Fibroblast of lung (primary cell): ENCODE results near the gene ACP6. TPM values are rescaled to one million over a fixed set of nuclear protein-coding genes. Genes with fewer than 3 reads are reported as not detected.
A peak's percentile ranks its signal among the peaks of the same experiment; 100 is the strongest.
"Not testable (repeated sequence)": the region's sequence is repeated elsewhere in the genome, so short reads cannot be mapped to it uniquely, and the experiment has no call there.

ENCODE experiments used
- DNase-seq, 2 donors: peaks; one replicate each; pipeline versions ENCODE4 v3.0.0 to v3.0.0-alpha.2; 2010; ENCODE audit warnings: low read depth in 2 of 2
- H2AFZ ChIP-seq: 2 replicates; pipeline ENCODE4 v1.5.1; 2012; ENCODE audit warnings: low read length, control low read depth, inconsistent platforms
- H3K27ac ChIP-seq: 2 replicates; pipeline ENCODE4 v1.5.1; 2011; ENCODE audit warnings: low read length, control low read depth; ENCODE audit not compliant: insufficient read depth
- H3K27me3 ChIP-seq: 2 replicates; pipeline ENCODE4 v1.5.1; 2011; ENCODE audit warnings: mild to moderate bottlenecking, low read length; ENCODE audit not compliant: control insufficient read depth, insufficient read depth
- H3K36me3 ChIP-seq: 2 replicates; pipeline ENCODE4 v1.5.1; 2011; ENCODE audit warnings: low read length; ENCODE audit not compliant: control insufficient read depth, insufficient read depth
- H3K4me1 ChIP-seq: 2 replicates; pipeline ENCODE4 v1.5.1; 2011; ENCODE audit warnings: low read length; ENCODE audit not compliant: control insufficient read depth, insufficient read depth; ENCODE audit errors: extremely low read depth
- H3K4me2 ChIP-seq: 2 replicates; pipeline ENCODE4 v1.5.1; 2011; ENCODE audit warnings: low read length, control low read depth; ENCODE audit not compliant: insufficient read depth; ENCODE audit errors: extremely low read depth
- H3K4me3 ChIP-seq, 4 experiments: fragments of 200-600 bp in 1 of 4; sonication (generic) in 1 of 4; replicated peaks in 1 of 4; 2 replicates each; pipeline ENCODE4 v1.5.1; 2011 to 2016; ENCODE audit warnings: low read length in 4 of 4, low read depth in 3 of 4, mild to moderate bottlenecking in 3 of 4, control low read depth in 2 of 4, inconsistent platforms in 1 of 4, mixed read lengths in 1 of 4; ENCODE audit not compliant: insufficient read depth in 1 of 4; ENCODE audit errors: control extremely low read depth in 1 of 4
- H3K79me2 ChIP-seq: 2 replicates; pipeline ENCODE4 v1.5.1; 2012; ENCODE audit warnings: mild to moderate bottlenecking, low read length, inconsistent platforms; ENCODE audit not compliant: control insufficient read depth, insufficient read depth
- H3K9ac ChIP-seq: 2 replicates; pipeline ENCODE4 v1.5.1; 2011; ENCODE audit warnings: mild to moderate bottlenecking, low read length, control low read depth; ENCODE audit not compliant: insufficient read depth
- H3K9me3 ChIP-seq: 2 replicates; pipeline ENCODE4 v1.5.1; 2012; ENCODE audit warnings: low read depth, low read length; ENCODE audit not compliant: control insufficient read depth, insufficient read depth
- H4K20me1 ChIP-seq: 2 replicates; pipeline ENCODE4 v1.5.1; 2011; ENCODE audit warnings: low read length; ENCODE audit not compliant: control insufficient read depth, insufficient read depth; ENCODE audit errors: extremely low read depth
- CTCF ChIP-seq, 2 donors: IDR thresholded peaks in 1 of 2; conservative IDR thresholded peaks in 1 of 2; 1 replicate in 1 of 2; 2 replicates in 1 of 2; pipeline ENCODE4 v1.5.1; 2011 to 2012; ENCODE audit warnings: low read length in 2 of 2, control low read depth in 1 of 2, inconsistent platforms in 1 of 2, low read depth in 1 of 2, mild to moderate bottlenecking in 1 of 2
- EZH2 ChIP-seq: IDR thresholded peaks from 2 replicates; pipeline ENCODE4 v1.5.1; 2012; ENCODE audit warnings: low read length, control low read depth, mild to moderate bottlenecking; ENCODE audit errors: missing control alignments
- polyA plus RNA-seq, 2 donors: library from polyadenylated mRNA; depleted of rRNA in 1 of 2; stranded (reverse) in 1 of 2; unstranded in 1 of 2; fragments of >200 nt; gene quantifications; 2 replicates each; pipeline ENCODE4 v1.2.1, GENCODE V29; 2011 to 2012; ENCODE audit warnings: missing spikeins in 1 of 2
- total RNA-seq: library from RNA; depleted of rRNA; stranded (reverse); fragments of >200 nt; gene quantifications from 2 replicates; pipeline ENCODE4 v1.2.1, GENCODE V29; 2014

ACP6 gene
- total and polyA plus RNA-seq, 2 donors (not counting 1 experiment from before 2014, with no cell fraction given) = 3.9 to 7.4 TPM

GRCh38 chr1:147700042-147701006 is 30.0 kb upstream of the ACP6 start:
- no peak overlapping the region for H2AFZ ChIP-seq
- no peak overlapping the region for H3K4me3 ChIP-seq
- no peak overlapping the region for H3K4me2 ChIP-seq

GRCh38 chr1:147699686-147700041 is 29.3 kb upstream of the ACP6 start:
- Histone ChIP-seq H3K9me3 (no peaks in the 10 kb centered on the region), H3K79me2 (no peaks in the 10 kb centered on the region), H3K4me3 (no peak overlapping the region), H4K20me1 (no peaks in the 10 kb centered on the region), H3K4me1 (no peaks in the 10 kb centered on the region), H3K27ac (no peak overlapping the region), H3K9ac (no peak overlapping the region), H3K4me2 (no peak overlapping the region), H3K36me3 (no peaks in the 10 kb centered on the region), H3K27me3 (peaks cover 2% of the 10 kb centered on the region), H2AFZ (no peak overlapping the region)
- TF ChIP-seq EZH2 = no peak
- TF ChIP-seq CTCF (conservative IDR thresholded peaks at IDR 0.05 in 1 of 2, IDR thresholded peaks at IDR 0.05 in 1 of 2; ENCODE audit: low read depth in 1 of 2, low read length in 2 of 2) = no peak
- DNase-seq = no peak

More at GRCh38 chr1:147700042-147701006, 30.0 kb upstream of the ACP6 start:
- no peaks in the 10 kb centered on the region for H4K20me1 ChIP-seq
- peak; percentile 58 to 73 for DNase-seq
- no peak overlapping the region for H3K9ac ChIP-seq
- no peaks in the 10 kb centered on the region for H3K4me1 ChIP-seq
- H3K79me2 ChIP-seq = no peaks in the 10 kb centered on the region
- peaks cover 2% of the 10 kb centered on the region for H3K27me3 ChIP-seq
- no peaks in the 10 kb centered on the region for H3K36me3 ChIP-seq
- H3K9me3 ChIP-seq = no peaks in the 10 kb centered on the region
- no peak for TF ChIP-seq EZH2
- peak; percentile 93 to 97 for TF ChIP-seq CTCF (conservative IDR thresholded peaks at IDR 0.05 in 1 of 2, IDR thresholded peaks at IDR 0.05 in 1 of 2; ENCODE audit: low read depth in 1 of 2, low read length in 2 of 2)
- H3K27ac ChIP-seq = no peak overlapping the region

GRCh38 chr1:147683163-147683763 is 12.9 kb upstream of the ACP6 start:
- Histone ChIP-seq H3K4me3 (no peak overlapping the region), H2AFZ (no peak overlapping the region), H3K79me2 (no peaks in the 10 kb centered on the region), H3K4me2 (no peak overlapping the region), H4K20me1 (no peaks in the 10 kb centered on the region), H3K27ac (no peak overlapping the region), H3K4me1 (no peaks in the 10 kb centered on the region), H3K9ac (no peak overlapping the region), H3K27me3 (no peaks in the 10 kb centered on the region), H3K36me3 (no peaks in the 10 kb centered on the region), H3K9me3 (no peaks in the 10 kb centered on the region)
- TF ChIP-seq EZH2 (no peak), CTCF (conservative IDR thresholded peaks at IDR 0.05 in 1 of 2, IDR thresholded peaks at IDR 0.05 in 1 of 2; ENCODE audit: low read depth in 1 of 2, low read length in 2 of 2) (no peak)
- no peak for DNase-seq

- H2AFZ ChIP-seq, H3K27me3 ChIP-seq, H3K4me3 ChIP-seq, H3K79me2 ChIP-seq, H4K20me1 ChIP-seq, H3K27ac ChIP-seq, DNase-seq, H3K4me1 ChIP-seq, H3K4me2 ChIP-seq, H3K9me3 ChIP-seq, H3K9ac ChIP-seq, H3K36me3 ChIP-seq: not testable (repeated sequence)
Measured at GRCh38 chr1:147680608-147681235, 10.4 kb upstream of the ACP6 start.
